Skeletal muscle cell (primary cell): ENCODE results near the gene SIMC1.
A peak's percentile ranks its signal among the peaks of the same experiment; 100 is the strongest.

Experiments
- DNase-seq: peaks from one replicate; pipeline ENCODE4 v3.0.0-alpha.2; 2010; ENCODE audit warnings: low read depth
- H3K4me3 ChIP-seq: 2 replicates; pipeline ENCODE4 v1.5.1; 2011; ENCODE audit warnings: low read depth, mild to moderate bottlenecking, control low read depth, low read length, moderate library complexity

Gene SIMC1

GRCh38 chr5:176383961-176384360 lies 145.7 kb downstream of the SIMC1 start:
- H3K4me3 ChIP-seq = no peak overlapping the region
- no peak for DNase-seq

- no peak overlapping the region for H3K4me3 ChIP-seq
- DNase-seq = no peak
These were observed 146.2 kb downstream of the SIMC1 start for GRCh38 chr5:176384366-176384930.

- no peak overlapping the region for H3K4me3 ChIP-seq
- DNase-seq = no peak
These were observed 146.8 kb downstream of the SIMC1 start for GRCh38 chr5:176384991-176385390.

- no peak overlapping the region for H3K4me3 ChIP-seq
- DNase-seq = no peak
These were observed 148.3 kb downstream of the SIMC1 start for GRCh38 chr5:176386491-176386890.

GRCh38 chr5:176387384-176387925 lies 149.2 kb downstream of the SIMC1 start:
- peak overlapping the region; percentile 83 for H3K4me3 ChIP-seq
- DNase-seq = no peak

- DNase-seq = no peak
- peak overlapping the region; percentile 83 for H3K4me3 ChIP-seq
These were observed 149.8 kb downstream of the SIMC1 start for GRCh38 chr5:176388003-176388443.

- DNase-seq = peak; percentile 94
- H3K4me3 ChIP-seq = peak within 1 kb of the TSS; percentile 83
These were observed 150.4 kb downstream of the SIMC1 start, which contains the start of the genes HIGD2A and NOP16 for GRCh38 chr5:176388444-176389134. Gene HIGD2A (plus strand): TSS chr5:176388751. CDS start chr5:176388820, 69 bp downstream. Gene NOP16 (minus strand): TSS chr5:176388598. CDS start chr5:176388539, 59 bp downstream.

GRCh38 chr5:176389135-176390123 lies 151.2 kb downstream of the SIMC1 start:
- H3K4me3 ChIP-seq = peak overlapping the region; percentile 83
- no peak for DNase-seq

GRCh38 chr5:176391479-176391878 lies 153.3 kb downstream of the SIMC1 start:
- DNase-seq = no peak
- H3K4me3 ChIP-seq = no peak overlapping the region

- DNase-seq = no peak
- no peak overlapping the region for H3K4me3 ChIP-seq
These were observed 153.8 kb downstream of the SIMC1 start for GRCh38 chr5:176391999-176392398.

- H3K4me3 ChIP-seq = no peak overlapping the region
- DNase-seq = no peak
These were observed 154.3 kb downstream of the SIMC1 start for GRCh38 chr5:176392526-176392925.

GRCh38 chr5:176394096-176394495 lies 155.9 kb downstream of the SIMC1 start:
- no peak overlapping the region for H3K4me3 ChIP-seq
- no peak for DNase-seq

- DNase-seq = no peak
- no peak overlapping the region for H3K4me3 ChIP-seq
These were observed 156.9 kb downstream of the SIMC1 start for GRCh38 chr5:176394881-176395675.
